ENCODE data around the gene INHBB. TPM values are rescaled to one million over a fixed set of nuclear protein-coding genes. Genes with fewer than 3 reads are reported as not detected.
"Not testable (repeated sequence)": the region's sequence is repeated elsewhere in the genome, so short reads cannot be mapped to it uniquely, and the experiment has no call there.

Gene INHBB
- polyA plus RNA-seq, 2 donors, result 0.51 to 1.6 TPM

DNA sequence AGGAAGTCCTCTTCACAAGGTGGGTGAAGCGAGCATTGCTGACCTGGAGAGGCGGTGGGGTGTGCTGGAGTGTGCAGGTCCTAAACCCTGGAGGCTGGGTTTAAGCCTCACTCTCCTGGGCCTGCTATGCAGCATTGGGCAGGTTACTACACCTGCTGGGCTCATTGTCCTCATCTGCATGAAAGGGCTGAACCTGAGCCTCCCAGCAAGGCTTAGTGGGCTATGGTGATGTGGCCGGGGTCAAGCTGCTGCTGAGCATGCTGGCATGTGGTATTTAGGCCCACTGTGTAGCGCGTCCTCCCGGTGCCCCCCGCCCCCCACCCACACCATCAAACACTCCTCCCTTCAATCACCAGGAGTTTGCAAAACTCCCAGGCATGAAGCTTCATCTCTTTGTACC, 37.3 kb downstream of the INHBB start:
- Histone ChIP-seq H3K36me3 (ENCODE audit: control insufficient read depth in 2 of 2, insufficient read depth in 2 of 2, low read length in 1 of 2) (no peaks in the 10 kb centered on the region), H3K9me3 (ENCODE audit: control insufficient read depth in 2 of 2, insufficient read depth in 1 of 2, low read depth in 1 of 2, low read length in 1 of 2) (no peaks in the 10 kb centered on the region), H3K4me1 (ENCODE audit: control insufficient read depth in 2 of 2, insufficient read depth in 2 of 2, low read length in 1 of 2) (no peaks in the 10 kb centered on the region), H3K27ac (ENCODE audit: low read depth in 2 of 2, low read length in 1 of 2) (no peak overlapping the region), H3K27me3 (ENCODE audit: control insufficient read depth in 1 of 2, insufficient read depth in 2 of 2, low read length in 2 of 2) (no peaks in the 10 kb centered on the region), H3K4me3 (ENCODE audit: low read depth in 1 of 2, low read length in 2 of 2) (no peak overlapping the region)
- WGBS, 2 donors, result 82 to 92% methylated on average over 7 of the region's 7 CpGs

DNA sequence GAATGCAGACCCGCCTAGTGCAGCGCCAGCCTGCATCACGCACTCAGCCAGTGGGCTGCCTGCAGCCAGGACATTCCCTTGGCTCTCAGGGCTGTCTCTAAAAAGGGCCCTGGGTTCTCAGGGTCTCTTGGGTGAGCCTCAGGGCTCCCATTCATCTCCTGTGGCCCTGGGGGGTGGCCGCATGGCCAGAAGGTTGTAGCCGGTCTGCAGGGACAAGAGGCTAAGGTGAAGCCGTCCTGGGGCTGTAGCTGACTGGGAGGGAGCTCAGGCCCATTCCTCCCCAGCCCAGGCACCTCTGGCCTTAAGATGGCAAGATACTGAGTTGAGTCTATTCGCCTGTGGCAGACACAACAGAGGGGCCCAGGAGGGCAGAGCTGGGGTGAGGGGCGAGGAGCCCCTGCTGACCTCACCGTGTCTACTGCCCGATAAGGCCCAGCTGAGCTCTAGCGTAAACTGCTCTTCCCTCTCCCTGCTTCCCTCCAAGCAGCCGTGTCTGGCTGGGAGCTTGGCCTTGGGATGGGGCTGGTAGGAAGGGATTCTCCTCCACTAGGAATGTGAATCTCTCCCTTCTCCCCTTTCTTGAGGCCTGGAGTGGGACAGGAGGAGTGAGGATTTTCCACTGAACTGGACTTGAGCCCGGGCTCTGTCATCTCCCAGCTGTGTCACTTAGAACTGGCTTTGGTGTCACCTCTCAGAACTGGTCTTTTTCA, 37.9 kb downstream of the INHBB start:
- Histone ChIP-seq H3K27ac (ENCODE audit: low read depth in 2 of 2, low read length in 1 of 2) (no peak overlapping the region), H3K4me1 (ENCODE audit: control insufficient read depth in 2 of 2, insufficient read depth in 2 of 2, low read length in 1 of 2) (no peaks in the 10 kb centered on the region), H3K36me3 (ENCODE audit: control insufficient read depth in 2 of 2, insufficient read depth in 2 of 2, low read length in 1 of 2) (no peaks in the 10 kb centered on the region), H3K27me3 (ENCODE audit: control insufficient read depth in 1 of 2, insufficient read depth in 2 of 2, low read length in 2 of 2) (no peaks in the 10 kb centered on the region), H3K4me3 (ENCODE audit: low read depth in 1 of 2, low read length in 2 of 2) (no peak overlapping the region), H3K9me3 (ENCODE audit: control insufficient read depth in 2 of 2, insufficient read depth in 1 of 2, low read depth in 1 of 2, low read length in 1 of 2) (no peaks in the 10 kb centered on the region)
- 86 to 90% methylated on average over 13 of the region's 13 CpGs for WGBS, 2 donors

DNA sequence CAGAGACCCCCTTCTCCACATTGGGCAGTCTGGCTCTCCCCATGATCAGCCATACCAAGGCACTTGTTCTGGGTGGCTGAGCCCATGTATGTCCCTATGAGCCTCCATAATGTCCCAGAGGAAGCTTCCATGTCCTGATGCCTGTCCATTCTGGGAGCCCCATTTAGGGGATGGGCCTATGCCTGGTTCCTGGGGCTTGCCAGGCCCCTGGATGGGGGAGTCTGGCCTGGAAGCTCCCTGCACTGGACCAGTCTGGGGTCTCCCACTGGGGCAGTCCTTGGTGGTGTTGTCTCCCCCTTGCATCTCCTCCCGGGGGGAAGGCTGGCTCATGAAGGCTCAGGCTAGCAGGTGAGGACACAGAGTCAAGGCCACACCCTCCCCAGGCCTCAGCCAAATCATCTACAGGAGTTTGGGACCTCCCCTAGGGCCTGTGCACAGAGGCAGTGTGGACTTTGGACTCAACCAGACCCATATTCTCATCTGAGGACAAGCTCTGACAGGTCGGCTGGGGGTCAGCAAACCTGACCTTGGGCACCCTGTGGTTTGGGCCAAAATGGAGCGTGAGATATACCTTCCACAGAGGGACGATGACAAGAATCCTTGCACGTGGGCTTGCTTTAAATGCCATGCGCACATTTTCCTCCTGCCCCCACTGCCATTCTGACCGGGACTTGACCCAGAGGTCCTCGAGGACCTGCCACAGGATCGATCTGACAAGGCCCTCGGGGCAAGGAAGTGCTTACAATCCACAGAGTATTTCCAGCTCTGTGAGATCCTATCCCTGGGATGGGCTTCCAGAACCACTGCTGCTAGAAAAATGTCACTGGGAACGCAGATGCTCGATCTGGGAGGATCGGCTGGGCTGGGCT, 38.8 kb downstream of the INHBB start:
- WGBS, 2 donors, result 66 to 69% methylated on average over 13 of the region's 13 CpGs
- H3K27me3 ChIP-seq (ENCODE audit: control insufficient read depth in 1 of 2, insufficient read depth in 2 of 2, low read length in 2 of 2), result no peaks in the 10 kb centered on the region
- no peak overlapping the region for H3K27ac ChIP-seq (ENCODE audit: low read depth in 2 of 2, low read length in 1 of 2)
- no peaks in the 10 kb centered on the region for H3K4me1 ChIP-seq (ENCODE audit: control insufficient read depth in 2 of 2, insufficient read depth in 2 of 2, low read length in 1 of 2)
- H3K4me3 ChIP-seq (ENCODE audit: low read depth in 1 of 2, low read length in 2 of 2), result no peak overlapping the region
- no peaks in the 10 kb centered on the region for H3K9me3 ChIP-seq (ENCODE audit: control insufficient read depth in 2 of 2, insufficient read depth in 1 of 2, low read depth in 1 of 2, low read length in 1 of 2)
- H3K36me3 ChIP-seq (ENCODE audit: control insufficient read depth in 2 of 2, insufficient read depth in 2 of 2, low read length in 1 of 2), result no peaks in the 10 kb centered on the region

DNA sequence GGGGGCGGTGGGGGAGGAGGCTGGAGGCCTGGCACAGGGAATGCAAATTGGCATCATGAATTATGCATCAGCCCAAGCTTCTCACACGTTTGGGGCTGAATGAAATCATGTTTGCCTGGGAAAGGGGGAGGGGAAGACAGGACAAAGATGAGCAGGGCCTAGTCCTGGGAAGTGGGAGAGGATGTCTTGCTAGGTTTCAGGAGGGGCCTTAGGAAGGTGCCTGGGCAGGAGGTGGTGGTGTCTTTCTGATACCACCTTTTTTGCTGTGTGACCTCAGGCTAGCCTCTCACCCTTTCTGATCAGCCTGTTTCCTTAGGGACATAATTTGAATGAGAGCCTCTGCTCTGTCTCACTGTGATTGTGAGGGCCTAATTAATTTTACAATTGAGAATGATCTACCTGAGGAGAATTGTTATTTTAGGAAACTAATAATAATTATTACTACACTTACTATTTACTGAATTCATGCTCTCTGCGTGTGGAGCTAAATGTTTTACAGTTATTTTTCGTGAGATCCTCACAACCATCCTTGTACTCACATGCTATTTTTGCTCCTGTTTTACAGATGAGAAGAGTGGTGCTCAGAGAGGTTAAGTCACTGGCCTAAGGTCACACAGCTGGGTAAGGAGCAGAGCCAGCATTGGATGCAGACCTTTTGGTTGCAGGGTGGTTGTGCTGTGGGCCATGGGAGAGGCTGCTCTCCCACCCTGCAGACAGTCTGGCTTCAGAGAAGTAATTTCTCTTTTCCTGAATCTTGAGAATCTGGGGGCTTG, 39.6 kb downstream of the INHBB start:
- H3K27ac ChIP-seq (ENCODE audit: low read depth in 2 of 2, low read length in 1 of 2), result no peak overlapping the region
- no peak overlapping the region for H3K4me3 ChIP-seq (ENCODE audit: low read depth in 1 of 2, low read length in 2 of 2)
- no peaks in the 10 kb centered on the region for H3K9me3 ChIP-seq (ENCODE audit: control insufficient read depth in 2 of 2, insufficient read depth in 1 of 2, low read depth in 1 of 2, low read length in 1 of 2)
- H3K36me3 ChIP-seq (ENCODE audit: control insufficient read depth in 2 of 2, insufficient read depth in 2 of 2, low read length in 1 of 2), result no peaks in the 10 kb centered on the region
- H3K27me3 ChIP-seq (ENCODE audit: control insufficient read depth in 1 of 2, insufficient read depth in 2 of 2, low read length in 2 of 2), result no peaks in the 10 kb centered on the region
- WGBS, 2 donors, result 68 to 69% methylated on average over 4 of the region's 4 CpGs
- no peaks in the 10 kb centered on the region for H3K4me1 ChIP-seq (ENCODE audit: control insufficient read depth in 2 of 2, insufficient read depth in 2 of 2, low read length in 1 of 2)

DNA sequence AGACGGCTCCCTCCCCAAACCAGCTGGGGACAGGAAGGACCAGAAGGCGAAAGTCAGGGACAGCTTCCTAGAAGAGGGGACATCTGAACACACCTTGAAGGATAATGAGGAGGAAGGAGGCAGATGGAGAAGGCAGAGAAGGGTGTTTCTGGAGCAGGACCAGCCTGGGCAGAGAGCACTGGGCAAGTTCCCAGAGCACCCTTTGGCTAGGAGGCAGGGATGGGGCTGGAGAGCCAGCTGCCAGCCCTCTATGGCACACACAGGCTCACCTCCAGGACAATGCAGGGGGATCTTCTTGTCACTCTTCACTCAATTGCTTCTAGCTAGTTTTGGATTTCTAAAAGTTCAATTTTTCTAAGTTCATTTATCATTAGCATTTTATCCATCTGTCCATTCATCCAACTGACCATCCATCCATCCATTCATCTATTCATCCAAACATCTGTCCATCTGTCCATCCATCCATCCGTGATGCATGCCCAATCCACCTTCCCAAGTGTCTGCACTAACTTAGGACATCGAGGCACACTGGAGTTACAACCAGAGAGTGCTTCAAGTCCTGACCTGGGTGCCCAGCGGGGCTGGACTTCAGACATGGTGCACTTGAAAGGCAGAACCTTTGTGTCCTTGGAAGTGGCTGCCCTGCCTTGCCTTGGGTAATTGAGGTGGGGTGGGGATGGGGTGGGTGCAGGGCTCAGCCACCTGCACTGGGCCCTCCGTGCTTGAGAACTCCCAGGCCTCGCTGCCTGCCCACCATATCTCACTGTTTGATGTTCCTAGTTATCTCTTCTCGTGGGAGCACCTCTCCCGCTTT, 42.5 kb downstream of the INHBB start:
- Histone ChIP-seq H3K27me3 (ENCODE audit: control insufficient read depth in 1 of 2, insufficient read depth in 2 of 2, low read length in 2 of 2) (no peaks in the 10 kb centered on the region), H3K4me1 (ENCODE audit: control insufficient read depth in 2 of 2, insufficient read depth in 2 of 2, low read length in 1 of 2) (no peaks in the 10 kb centered on the region)
- WGBS, 2 donors, result 74 to 76% methylated on average over 9 of the region's 9 CpGs

DNA sequence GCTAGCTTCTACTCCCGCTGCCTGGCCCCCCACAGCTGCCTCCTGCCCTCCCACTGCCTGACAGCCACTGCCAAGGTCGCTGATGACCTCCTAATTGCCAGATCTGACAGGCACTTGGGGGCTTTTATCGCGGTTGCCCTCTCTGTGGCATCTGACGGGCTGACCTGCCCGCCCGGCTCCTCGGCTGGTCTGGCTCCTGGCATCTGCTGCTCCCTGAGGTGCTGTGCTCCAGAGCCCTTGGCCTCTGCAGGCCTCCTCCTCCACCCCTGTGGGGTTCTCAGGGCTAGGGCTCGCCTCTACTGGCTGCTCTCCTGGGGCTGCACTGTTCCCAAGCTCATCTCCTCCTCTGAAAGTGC, 43.1 kb downstream of the INHBB start:
- 64 to 68% methylated on average over 9 of the region's 9 CpGs for WGBS, 2 donors

More for the DNA sequence above, 42.5 kb downstream of the INHBB start:
- no peaks in the 10 kb centered on the region for H3K36me3 ChIP-seq (ENCODE audit: control insufficient read depth in 2 of 2, insufficient read depth in 2 of 2, low read length in 1 of 2)
- H3K4me3 ChIP-seq (ENCODE audit: low read depth in 1 of 2, low read length in 2 of 2), result no peak overlapping the region
- no peak overlapping the region for H3K27ac ChIP-seq (ENCODE audit: low read depth in 2 of 2, low read length in 1 of 2)
- H3K9me3 ChIP-seq (ENCODE audit: control insufficient read depth in 2 of 2, insufficient read depth in 1 of 2, low read depth in 1 of 2, low read length in 1 of 2), result no peaks in the 10 kb centered on the region

DNA sequence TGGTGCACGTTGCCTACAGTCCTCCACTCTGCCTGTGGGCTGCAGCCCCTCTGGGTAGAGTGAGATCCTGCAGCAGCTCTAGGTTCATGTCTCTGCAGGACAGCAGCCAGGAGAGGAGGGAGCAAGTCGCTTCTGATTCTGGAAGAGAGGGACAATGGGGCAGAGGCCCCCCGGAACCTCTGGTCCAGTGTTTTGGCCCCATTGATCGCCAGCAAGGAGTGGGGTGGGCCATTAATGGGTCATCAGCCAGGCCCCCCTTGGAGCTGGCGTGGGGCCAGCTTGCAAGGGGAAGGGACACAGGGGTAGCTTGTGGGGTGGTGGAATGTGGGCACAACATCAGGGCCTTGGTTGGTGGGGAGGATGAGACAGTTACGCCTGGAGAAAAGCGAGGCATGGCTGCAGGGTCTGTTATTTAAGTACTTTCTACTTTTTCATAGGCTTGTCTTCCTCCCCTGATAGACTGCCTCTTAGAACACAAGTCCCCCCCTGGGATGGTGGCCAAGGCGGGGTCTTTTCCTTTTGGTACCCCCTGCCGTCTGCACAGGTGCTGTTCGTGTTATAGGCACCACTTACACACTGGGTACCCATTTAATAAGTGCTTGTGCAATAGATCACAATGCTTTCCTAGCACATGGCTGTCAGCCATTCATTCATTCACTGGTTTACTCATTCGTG, 44.6 kb downstream of the INHBB start:
- H3K36me3 ChIP-seq (ENCODE audit: control insufficient read depth in 2 of 2, insufficient read depth in 2 of 2, low read length in 1 of 2), result no peaks in the 10 kb centered on the region
- H3K4me3 ChIP-seq (ENCODE audit: low read depth in 1 of 2, low read length in 2 of 2), result no peak overlapping the region
- H3K4me1 ChIP-seq (ENCODE audit: control insufficient read depth in 2 of 2, insufficient read depth in 2 of 2, low read length in 1 of 2), result no peaks in the 10 kb centered on the region
- no peak overlapping the region for H3K27ac ChIP-seq (ENCODE audit: low read depth in 2 of 2, low read length in 1 of 2)
- H3K27me3 ChIP-seq (ENCODE audit: control insufficient read depth in 1 of 2, insufficient read depth in 2 of 2, low read length in 2 of 2), result no peaks in the 10 kb centered on the region
- H3K9me3 ChIP-seq (ENCODE audit: control insufficient read depth in 2 of 2, insufficient read depth in 1 of 2, low read depth in 1 of 2, low read length in 1 of 2), result no peaks in the 10 kb centered on the region
- 80 to 81% methylated on average over 11 of the region's 11 CpGs for WGBS, 2 donors

More for the DNA sequence above, 43.1 kb downstream of the INHBB start:
- H3K4me1 ChIP-seq (ENCODE audit: control insufficient read depth in 2 of 2, insufficient read depth in 2 of 2, low read length in 1 of 2), result no peaks in the 10 kb centered on the region
- no peak overlapping the region for H3K4me3 ChIP-seq (ENCODE audit: low read depth in 1 of 2, low read length in 2 of 2)
- H3K27ac ChIP-seq (ENCODE audit: low read depth in 2 of 2, low read length in 1 of 2), result no peak overlapping the region
- H3K9me3 ChIP-seq (ENCODE audit: control insufficient read depth in 2 of 2, insufficient read depth in 1 of 2, low read depth in 1 of 2, low read length in 1 of 2), result no peaks in the 10 kb centered on the region
- no peaks in the 10 kb centered on the region for H3K36me3 ChIP-seq (ENCODE audit: control insufficient read depth in 2 of 2, insufficient read depth in 2 of 2, low read length in 1 of 2)
- no peaks in the 10 kb centered on the region for H3K27me3 ChIP-seq (ENCODE audit: control insufficient read depth in 1 of 2, insufficient read depth in 2 of 2, low read length in 2 of 2)

DNA sequence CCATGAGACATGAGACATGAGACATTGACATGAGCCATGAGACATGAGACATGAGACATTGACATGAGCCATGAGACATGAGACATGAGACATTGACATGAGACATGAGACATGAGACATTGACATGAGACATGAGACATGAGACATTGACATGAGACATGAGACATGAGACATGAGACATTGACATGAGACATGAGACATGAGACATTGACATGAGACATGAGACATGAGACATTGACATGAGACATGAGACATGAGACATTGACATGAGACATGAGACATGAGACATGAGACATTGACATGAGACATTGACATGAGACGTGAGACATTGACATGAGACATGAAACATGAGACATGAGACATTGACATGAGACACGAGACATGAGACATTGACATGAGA, 45.4 kb downstream of the INHBB start:
- 33 to 47% methylated on average over 2 of the region's 2 CpGs for WGBS, 2 donors
- H3K27me3 ChIP-seq (ENCODE audit: control insufficient read depth in 1 of 2, insufficient read depth in 2 of 2, low read length in 2 of 2), result not testable (repeated sequence)

More for the DNA sequence above, 45.4 kb downstream of the INHBB start:
- not testable (repeated sequence) for H3K4me3 ChIP-seq (ENCODE audit: low read depth in 1 of 2, low read length in 2 of 2); H3K27ac ChIP-seq (ENCODE audit: low read depth in 2 of 2, low read length in 1 of 2); H3K36me3 ChIP-seq (ENCODE audit: control insufficient read depth in 2 of 2, insufficient read depth in 2 of 2, low read length in 1 of 2); H3K4me1 ChIP-seq (ENCODE audit: control insufficient read depth in 2 of 2, insufficient read depth in 2 of 2, low read length in 1 of 2); H3K9me3 ChIP-seq (ENCODE audit: control insufficient read depth in 2 of 2, insufficient read depth in 1 of 2, low read depth in 1 of 2, low read length in 1 of 2)
